MCF 10A (cell line): ENCODE data around the gene NR5A1. TPM values are rescaled to one million over a fixed set of nuclear protein-coding genes. Genes with fewer than 3 reads are reported as not detected.

Experiments used
- BruUV-seq: library from RNA; stranded (reverse); fragments of 400-500 nt; replicated peaks from 2 replicates; lab custom pipeline; 2021; lab: Mats Ljungman, UMichigan
- CTCF ChIA-PET: fragments of 300-600 bp; sonication (Branson Sonifier 250); formaldehyde crosslinking; extraction: SDS; loops from one replicate; lab custom pipeline; 2021; ENCODE audit warnings: antibody characterized with exemption, inconsistent platforms; lab: Yijun Ruan, JAX
- POLR2A ChIA-PET: fragments of 300-600, 350-650 bp; sonication (Branson Sonifier 250); formaldehyde crosslinking; extraction: SDS; loops from one replicate; lab custom pipeline; 2020; ENCODE audit warnings: antibody characterized with exemption, inconsistent platforms; lab: Yijun Ruan, JAX
- DNase-seq: peaks from one replicate; pipeline ENCODE4 v3.0.0-alpha.2; 2018; ENCODE audit not compliant: unreplicated experiment
- H3K27ac Mint-ChIP-seq: one replicate; pipeline ENCODE4 v1.8.0; 2022; ENCODE audit warnings: mild to moderate bottlenecking, low read depth, mixed read lengths; ENCODE audit not compliant: unreplicated experiment
- H3K27me3 Mint-ChIP-seq: one replicate; pipeline ENCODE4 v1.8.0; 2022; ENCODE audit warnings: mixed read lengths; ENCODE audit not compliant: insufficient read depth, unreplicated experiment
- H3K36me3 Mint-ChIP-seq: one replicate; pipeline ENCODE4 v1.8.0; 2022; ENCODE audit warnings: mild to moderate bottlenecking, moderate library complexity, mixed read lengths; ENCODE audit not compliant: insufficient read depth, unreplicated experiment
- H3K4me1 Mint-ChIP-seq: one replicate; pipeline ENCODE4 v1.8.0; 2022; ENCODE audit warnings: mixed read lengths; ENCODE audit not compliant: insufficient read depth, unreplicated experiment
- H3K4me3 Mint-ChIP-seq: one replicate; pipeline ENCODE4 v1.8.0; 2022; ENCODE audit warnings: mild to moderate bottlenecking, moderate library complexity, mixed read lengths; ENCODE audit not compliant: unreplicated experiment
- H3K9me3 Mint-ChIP-seq: one replicate; pipeline ENCODE4 v1.8.0; 2022; ENCODE audit warnings: mixed read lengths; ENCODE audit not compliant: unreplicated experiment
- CTCF ChIP-seq: fragments of 200-600 bp; IDR thresholded peaks from one replicate; pipeline ENCODE4 v1.8.0; 2022; ENCODE audit warnings: antibody characterized with exemption, mild to moderate bottlenecking; ENCODE audit not compliant: unreplicated experiment
- intact Hi-C: fragments of 100-400 bp; cut with micrococcal nuclease; formaldehyde crosslinking; loops from 2 replicates; pipeline ENCODE4 v1.14.1; 2022
- total RNA-seq: library from RNA; stranded (reverse); gene quantifications from 2 replicates; pipeline ENCODE4 v1.2.3, GENCODE V29; 2022

Gene NR5A1
- total RNA-seq, 1 experiment from 2014 or later, result not detected

- no peaks in the 10 kb centered on the region for H3K36me3 Mint-ChIP-seq
- no peak for TF ChIP-seq CTCF
- no peaks in the 10 kb centered on the region for H3K9me3 Mint-ChIP-seq
- intact Hi-C loops, result no loop called here
- ChIA-PET CTCF (interaction anchor here (2.1 kb wide), 1 partner anchor 22 kb away, joined by 7 read pairs; no protein-coding TSS in a partner anchor), POLR2A (interaction anchor here (0.6 kb wide), 1 partner anchor 33 kb away, joined by 3 read pairs; no protein-coding TSS in a partner anchor)
- no peak overlapping the region for H3K27ac Mint-ChIP-seq
- H3K4me1 Mint-ChIP-seq, result no peaks in the 10 kb centered on the region
- no peak overlapping the region for H3K4me3 Mint-ChIP-seq
- H3K27me3 Mint-ChIP-seq, result no peaks in the 10 kb centered on the region
- DNase-seq, result no peak
- BruUV-seq, result no TSS peak
Observed at GRCh38 chr9:124441291-124441690, 65.9 kb downstream of the NR5A1 start.

DNA sequence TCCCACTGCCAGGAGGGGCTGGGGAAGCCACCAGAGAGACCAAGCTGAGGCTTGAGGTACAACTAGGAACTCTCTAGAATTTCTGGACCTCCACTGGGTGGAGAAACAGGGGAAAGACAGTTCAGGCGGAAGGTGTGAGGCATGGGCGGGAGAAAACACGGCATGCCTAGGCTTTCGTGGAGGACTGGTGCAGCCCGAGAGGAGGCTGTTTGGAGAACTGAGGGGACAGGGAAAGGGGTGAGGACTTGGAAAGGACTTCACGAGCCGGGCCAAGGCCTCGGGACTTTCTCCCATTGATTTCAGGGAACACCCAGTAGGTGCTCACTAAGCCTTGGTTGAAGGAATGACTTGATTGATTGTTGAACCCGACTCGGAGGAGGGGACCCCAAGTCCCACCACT lies 66.4 kb downstream of the NR5A1 start:
- ChIA-PET CTCF (interaction anchor here (2.1 kb wide), 1 partner anchor 21 kb away, joined by 7 read pairs; no protein-coding TSS in a partner anchor), POLR2A (no interaction called here)
- Mint-ChIP-seq H3K4me1 (no peaks in the 10 kb centered on the region), H3K4me3 (no peak overlapping the region), H3K27ac (no peak overlapping the region), H3K36me3 (no peaks in the 10 kb centered on the region), H3K9me3 (no peaks in the 10 kb centered on the region), H3K27me3 (no peaks in the 10 kb centered on the region)
- intact Hi-C loops, result no loop called here
- BruUV-seq, result no TSS peak
- no peak for TF ChIP-seq CTCF
- no peak for DNase-seq

DNA sequence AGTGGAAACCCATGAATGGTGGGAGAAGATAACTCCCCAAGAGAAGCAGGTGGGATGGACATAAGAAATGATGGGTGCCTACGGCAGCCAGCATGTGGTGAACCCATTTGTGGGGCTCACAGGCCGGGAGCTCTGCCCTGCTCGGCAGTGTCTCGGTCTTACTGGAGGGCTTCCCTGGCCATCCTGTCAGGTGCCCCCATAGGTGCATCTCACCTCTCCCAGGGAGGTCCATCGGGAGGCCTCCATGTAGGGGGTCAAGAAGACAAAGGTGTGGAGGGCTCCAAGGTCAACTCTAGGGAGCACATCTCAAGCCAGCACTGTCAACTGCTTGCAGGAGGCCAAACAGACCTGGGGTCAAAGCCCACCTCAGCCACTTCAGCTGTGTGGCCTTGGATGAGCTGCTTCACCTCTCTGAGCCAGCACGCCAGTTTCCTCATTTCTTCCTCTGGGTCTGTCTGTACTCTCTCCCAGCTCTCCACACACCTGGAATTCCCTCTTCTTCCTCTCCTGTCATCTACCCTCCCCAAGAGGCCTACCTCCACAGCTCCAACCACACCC lies 67.4 kb downstream of the NR5A1 start:
- Mint-ChIP-seq H3K27me3 (no peaks in the 10 kb centered on the region), H3K4me3 (no peak overlapping the region), H3K4me1 (no peaks in the 10 kb centered on the region), H3K9me3 (no peaks in the 10 kb centered on the region), H3K36me3 (no peaks in the 10 kb centered on the region), H3K27ac (no peak overlapping the region)
- ChIA-PET CTCF (interaction anchor here (0.9 kb wide), 1 partner anchor 47 kb away, joined by 3 read pairs; no protein-coding TSS in a partner anchor), POLR2A (no interaction called here)
- intact Hi-C loops, result no loop called here
- TF ChIP-seq CTCF, result no peak
- no TSS peak for BruUV-seq
- DNase-seq, result no peak

DNA sequence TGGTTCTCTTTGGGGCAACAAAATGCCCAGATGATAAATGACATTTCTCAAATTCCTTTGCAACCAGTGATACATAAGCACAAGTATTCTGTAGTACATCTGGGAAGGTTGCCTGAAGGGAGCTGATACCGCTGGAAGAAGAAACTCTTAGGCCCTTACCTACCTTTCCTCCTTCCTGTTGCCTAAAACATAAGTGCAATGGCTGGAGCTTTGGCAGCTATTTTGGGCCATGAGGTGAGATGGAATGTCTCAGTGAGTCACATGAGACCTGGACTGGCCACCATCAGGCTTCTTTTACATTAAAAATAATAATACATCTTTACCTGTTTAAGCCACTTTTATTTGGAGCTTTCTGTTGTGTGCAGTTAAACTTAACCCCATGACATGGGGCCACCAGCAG lies 68.1 kb downstream of the NR5A1 start:
- intact Hi-C loops, result no loop called here
- no TSS peak for BruUV-seq
- no peaks in the 10 kb centered on the region for H3K36me3 Mint-ChIP-seq
- no peaks in the 10 kb centered on the region for H3K27me3 Mint-ChIP-seq
- DNase-seq, result no peak
- POLR2A ChIA-PET, result no interaction called here
- CTCF ChIA-PET, result interaction anchor here (0.7 to 0.9 kb wide), 2 partner anchors 46 to 87 kb away, joined by 3 read pairs; no protein-coding TSS in a partner anchor
- H3K9me3 Mint-ChIP-seq, result no peaks in the 10 kb centered on the region
- no peak overlapping the region for H3K27ac Mint-ChIP-seq
- TF ChIP-seq CTCF, result no peak
- no peak overlapping the region for H3K4me3 Mint-ChIP-seq
- no peaks in the 10 kb centered on the region for H3K4me1 Mint-ChIP-seq
